Right atrium auricular region (tissue), 2 donors: ENCODE results near the gene SLC6A17. TPM values are rescaled to one million over a fixed set of nuclear protein-coding genes. Genes with fewer than 3 reads are reported as not detected.

ENCODE experiments used
- DNase-seq: peaks from one replicate; pipeline ENCODE4 v3.0.0-alpha.2; 2019; ENCODE audit warnings: low spot score
- H3K27ac ChIP-seq, 2 donors: fragments of 200-600 bp; sonication (generic); 1 replicate in 1 of 2; 2 replicates in 1 of 2; pipeline ENCODE4 v1.5.1; 2016 to 2019
- H3K27me3 ChIP-seq, 2 donors: fragments of 200-600 bp; sonication (generic); one replicate each; pipeline versions ENCODE4 v1.5.1 to v1.6.0; 2017 to 2019
- H3K36me3 ChIP-seq: fragments of 200-600 bp; sonication (generic); one replicate; pipeline ENCODE4 v1.5.1; 2016
- H3K4me1 ChIP-seq, 2 donors: fragments of 200-600 bp; sonication (generic); one replicate each; pipeline versions ENCODE4 v1.5.1 to v1.6.0; 2017 to 2019
- H3K4me3 ChIP-seq, 2 donors: fragments of 200-600 bp; sonication (generic); 1 replicate in 1 of 2; 2 replicates in 1 of 2; pipeline ENCODE4 v1.5.1; 2017 to 2019; ENCODE audit warnings: mild to moderate bottlenecking in 1 of 2, moderate library complexity in 1 of 2
- H3K9me3 ChIP-seq, 2 donors: fragments of 200-600 bp; sonication (generic); one replicate each; pipeline ENCODE4 v1.5.1; 2019
- CTCF ChIP-seq, 2 donors: fragments of 200-600 bp; sonication (generic); IDR thresholded peaks; one replicate each; pipeline ENCODE4 v1.5.1; 2019; ENCODE audit warnings: antibody characterized with exemption in 2 of 2
- total RNA-seq, 2 donors: library from RNA; depleted of rRNA; stranded (reverse); fragments of >200 nt; gene quantifications; one replicate each; pipeline ENCODE4 v1.1.0, GENCODE V29; 2016

SLC6A17 gene
- total RNA-seq, 2 donors from 2014 or later, result not detected

- H3K9me3 ChIP-seq, result no peaks in the 10 kb centered on the region
- DNase-seq, result no peak
- peaks cover 0 to 14% of the 10 kb centered on the region in 2 donors for H3K4me1 ChIP-seq
- no peak overlapping the region for H3K4me3 ChIP-seq
- no peaks in the 10 kb centered on the region for H3K36me3 ChIP-seq
- no peak overlapping the region for H3K27ac ChIP-seq
- H3K27me3 ChIP-seq, result peaks cover 5 to 12% of the 10 kb centered on the region in 2 donors
- TF ChIP-seq CTCF (IDR thresholded peaks at IDR 0.05), result no peak
Measured at GRCh38 chr1:110152133-110152785, 2.0 kb downstream of the SLC6A17 start.

- H3K9me3 ChIP-seq, result no peaks in the 10 kb centered on the region
Measured at GRCh38 chr1:110153407-110153950, 3.2 kb downstream of the SLC6A17 start.

DNA sequence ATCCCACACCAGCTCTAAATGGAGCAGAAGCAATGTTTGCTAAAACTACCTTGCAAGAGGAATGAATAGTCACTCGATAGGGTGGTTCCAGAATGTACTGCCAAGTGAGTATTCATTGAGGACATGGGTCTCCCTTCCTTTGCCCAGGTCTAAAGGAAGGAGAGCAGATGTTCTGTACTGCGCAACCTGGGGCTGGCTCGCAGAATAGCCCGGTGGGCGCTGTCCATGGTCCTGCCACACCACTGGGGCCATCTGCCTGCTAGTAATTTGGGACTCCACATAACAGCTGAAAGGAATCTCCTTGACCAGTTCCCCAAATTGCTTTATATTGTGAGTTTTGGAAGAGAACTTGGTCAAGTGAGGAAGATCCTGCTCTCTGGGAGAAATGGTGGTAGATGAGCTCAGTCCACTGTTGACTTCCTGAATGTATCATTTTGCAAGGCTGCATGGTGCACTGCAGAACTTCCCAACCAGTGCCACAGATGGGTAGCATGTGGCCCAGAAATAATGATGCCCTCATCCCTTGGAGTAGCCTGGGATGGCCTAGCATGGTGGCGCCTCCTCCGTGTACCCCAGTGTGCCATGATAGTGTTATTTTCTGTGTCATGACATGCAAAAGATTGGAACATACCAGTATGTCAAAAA lies 5.7 kb downstream of the SLC6A17 start:
- no peak for TF ChIP-seq CTCF (IDR thresholded peaks at IDR 0.05)
- Histone ChIP-seq H3K4me3 (no peak overlapping the region), H3K9me3 (no peaks in the 10 kb centered on the region), H3K36me3 (no peaks in the 10 kb centered on the region), H3K27me3 (peaks cover 3 to 5% of the 10 kb centered on the region in 2 donors), H3K4me1 (peaks cover 0 to 5% of the 10 kb centered on the region in 2 donors), H3K27ac (no peak overlapping the region)
- no peak for DNase-seq

More at GRCh38 chr1:110153407-110153950, 3.2 kb downstream of the SLC6A17 start:
- Histone ChIP-seq H3K27me3 (peaks cover 5 to 12% of the 10 kb centered on the region in 2 donors), H3K27ac (no peak overlapping the region), H3K4me1 (peaks cover 0 to 14% of the 10 kb centered on the region in 2 donors), H3K36me3 (no peaks in the 10 kb centered on the region), H3K4me3 (no peak overlapping the region)
- no peak for DNase-seq
- TF ChIP-seq CTCF (IDR thresholded peaks at IDR 0.05), result no peak

GRCh38 chr1:110158261-110158660 lies 8.0 kb downstream of the SLC6A17 start:
- no peak for DNase-seq
- Histone ChIP-seq H3K4me1 (no peaks in the 10 kb centered on the region), H3K27me3 (no peaks in the 10 kb centered on the region), H3K27ac (no peak overlapping the region), H3K36me3 (no peaks in the 10 kb centered on the region), H3K4me3 (no peak overlapping the region), H3K9me3 (no peaks in the 10 kb centered on the region)
- TF ChIP-seq CTCF (IDR thresholded peaks at IDR 0.05), result no peak

GRCh38 chr1:110159168-110159567 lies 8.9 kb downstream of the SLC6A17 start:
- no peak for DNase-seq
- no peak for TF ChIP-seq CTCF (IDR thresholded peaks at IDR 0.05)
- no peaks in the 10 kb centered on the region for H3K27me3 ChIP-seq

More at GRCh38 chr1:110159168-110159567, 8.9 kb downstream of the SLC6A17 start:
- Histone ChIP-seq H3K36me3 (no peaks in the 10 kb centered on the region), H3K4me1 (no peaks in the 10 kb centered on the region), H3K9me3 (no peaks in the 10 kb centered on the region), H3K27ac (no peak overlapping the region), H3K4me3 (no peak overlapping the region)
